Tibial nerve (tissue), 4 donors: ENCODE measurements around the gene FRMPD2. TPM values are rescaled to one million over a fixed set of nuclear protein-coding genes. Genes with fewer than 3 reads are reported as not detected.
"Not testable (repeated sequence)": the region's sequence is repeated elsewhere in the genome, so short reads cannot be mapped to it uniquely, and the experiment has no call there.

Source experiments
- DNase-seq, 2 donors: peaks; one replicate each; pipeline ENCODE4 v3.0.0-alpha.2; 2019; ENCODE audit warnings: low spot score in 2 of 2
- H3K27ac ChIP-seq, 4 donors: fragments of 200-600 bp; sonication (generic) in 3 of 4; one replicate each; pipeline ENCODE4 v1.5.1; 2017 to 2019; ENCODE audit warnings: mild to moderate bottlenecking in 1 of 4
- H3K27me3 ChIP-seq, 2 donors: fragments of 200-600 bp; sonication (generic) in 1 of 2; one replicate each; pipeline versions ENCODE4 v1.5.1 to v1.6.0; 2017 to 2019
- H3K36me3 ChIP-seq, 3 donors: fragments of 200-600 bp; sonication (generic); one replicate each; pipeline ENCODE4 v1.5.1; 2018 to 2019
- H3K4me1 ChIP-seq, 4 donors: fragments of 200-600 bp; sonication (generic) in 3 of 4; one replicate each; pipeline ENCODE4 v1.5.1; 2017 to 2019
- H3K4me3 ChIP-seq, 4 donors: fragments of 200-600 bp; sonication (generic) in 3 of 4; one replicate each; pipeline ENCODE4 v1.5.1; 2017 to 2019; ENCODE audit warnings: mild to moderate bottlenecking in 1 of 4, moderate library complexity in 1 of 4
- H3K9me3 ChIP-seq, 4 donors: fragments of 200-600 bp; sonication (generic) in 3 of 4; one replicate each; pipeline ENCODE4 v1.5.1; 2017 to 2019
- EP300 ChIP-seq, 2 donors: sonication (generic); formaldehyde crosslinking; IDR thresholded peaks; one replicate each; pipeline ENCODE4 v1.6.1; 2017; ENCODE audit warnings: antibody characterized with exemption in 2 of 2, mild to moderate bottlenecking in 1 of 2
- POLR2A ChIP-seq, 2 donors: fragments of 450-650 bp; IDR thresholded peaks; one replicate each; pipeline ENCODE4 v1.6.1; 2017; ENCODE audit warnings: antibody characterized with exemption in 2 of 2, mild to moderate bottlenecking in 2 of 2, moderate library complexity in 2 of 2
- WGBS, 2 donors: methylation state at CpG; one replicate each; pipeline ENCODE4 v1.1.5; 2018; 5-methylcytosine and 5-hydroxymethylcytosine counted together
- total RNA-seq, 4 donors: library from RNA; depleted of rRNA; stranded (reverse); fragments of >200 nt; gene quantifications; one replicate each; pipeline ENCODE4 v1.1.0, GENCODE V29; 2016
- TF ChIP-seq, protein P1 (sequence below), 5 experiments: fragments of 200-600 bp in 3 of 5; fragments of 450-650 bp in 2 of 5; sonication (generic) in 3 of 5; IDR thresholded peaks; one replicate each; pipeline ENCODE4 v1.5.1; 2016 to 2019; ENCODE audit warnings: antibody characterized with exemption in 5 of 5, mild to moderate bottlenecking in 3 of 5, moderate library complexity in 2 of 5

Gene FRMPD2
- total RNA-seq, 4 donors from 2014 or later: 0.21 TPM; not detected in 3

DNA sequence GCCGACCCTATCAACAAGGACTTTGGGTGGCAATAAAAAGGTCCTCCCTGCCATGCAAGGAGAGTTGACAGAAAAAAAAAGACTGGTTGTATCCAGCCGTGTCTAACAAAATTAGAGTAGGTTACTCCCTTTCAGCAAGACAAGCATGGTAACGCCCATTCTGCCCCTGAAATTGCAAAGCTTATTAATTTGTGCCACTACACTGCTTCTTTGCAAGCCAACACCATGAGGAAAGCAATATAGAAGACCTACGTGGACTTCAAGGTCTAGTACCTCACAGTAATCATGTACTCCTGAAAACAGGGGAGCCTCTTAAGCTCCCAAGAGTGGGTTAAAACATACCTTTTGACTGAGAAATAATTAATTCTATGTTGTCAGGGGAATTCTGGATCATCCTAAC, 90.3 kb downstream of the FRMPD2 start:
- Histone ChIP-seq H3K4me3 (no peak overlapping the region), H3K4me1 (no peaks in the 10 kb centered on the region), H3K36me3 (no peaks in the 10 kb centered on the region), H3K27me3 (no peaks in the 10 kb centered on the region), H3K27ac (no peak overlapping the region), H3K9me3 (no peaks in the 10 kb centered on the region)
- TF ChIP-seq EP300 (IDR thresholded peaks at IDR 0.05) (no peak), POLR2A (IDR thresholded peaks at IDR 0.05) (no peak)
- TF ChIP-seq, protein P1, sequence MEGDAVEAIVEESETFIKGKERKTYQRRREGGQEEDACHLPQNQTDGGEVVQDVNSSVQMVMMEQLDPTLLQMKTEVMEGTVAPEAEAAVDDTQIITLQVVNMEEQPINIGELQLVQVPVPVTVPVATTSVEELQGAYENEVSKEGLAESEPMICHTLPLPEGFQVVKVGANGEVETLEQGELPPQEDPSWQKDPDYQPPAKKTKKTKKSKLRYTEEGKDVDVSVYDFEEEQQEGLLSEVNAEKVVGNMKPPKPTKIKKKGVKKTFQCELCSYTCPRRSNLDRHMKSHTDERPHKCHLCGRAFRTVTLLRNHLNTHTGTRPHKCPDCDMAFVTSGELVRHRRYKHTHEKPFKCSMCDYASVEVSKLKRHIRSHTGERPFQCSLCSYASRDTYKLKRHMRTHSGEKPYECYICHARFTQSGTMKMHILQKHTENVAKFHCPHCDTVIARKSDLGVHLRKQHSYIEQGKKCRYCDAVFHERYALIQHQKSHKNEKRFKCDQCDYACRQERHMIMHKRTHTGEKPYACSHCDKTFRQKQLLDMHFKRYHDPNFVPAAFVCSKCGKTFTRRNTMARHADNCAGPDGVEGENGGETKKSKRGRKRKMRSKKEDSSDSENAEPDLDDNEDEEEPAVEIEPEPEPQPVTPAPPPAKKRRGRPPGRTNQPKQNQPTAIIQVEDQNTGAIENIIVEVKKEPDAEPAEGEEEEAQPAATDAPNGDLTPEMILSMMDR (IDR thresholded peaks at IDR 0.05): no peak
- 46 to 62% methylated on average over 4 of the region's 4 CpGs for WGBS, 2 donors
- no peak for DNase-seq

DNA sequence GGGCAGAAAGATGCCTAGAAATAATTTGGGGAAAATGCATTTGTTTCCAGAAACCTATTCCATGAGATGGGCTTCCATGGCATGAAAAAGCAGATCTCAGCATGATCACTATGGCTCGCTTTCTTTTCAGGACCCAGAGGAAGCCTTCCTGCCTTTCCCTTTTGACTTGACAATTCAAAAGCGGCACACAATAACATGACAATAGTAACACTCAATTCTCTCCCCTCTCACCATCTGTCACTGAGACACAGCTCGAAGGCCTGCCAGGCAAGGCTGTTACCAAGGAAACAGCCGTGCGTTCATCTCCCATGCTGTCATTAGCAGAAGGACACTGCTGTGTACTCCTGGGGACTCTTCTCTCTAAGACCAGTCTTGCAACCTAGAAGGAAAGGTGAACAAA, 101.8 kb downstream of the FRMPD2 start:
- H3K36me3 ChIP-seq, H3K9me3 ChIP-seq, H3K27ac ChIP-seq, H3K27me3 ChIP-seq, DNase-seq, H3K4me3 ChIP-seq, H3K4me1 ChIP-seq: not testable (repeated sequence)
- WGBS, 2 donors: 30 to 55% methylated on average over 2 to 5 of the region's 5 CpGs

DNA sequence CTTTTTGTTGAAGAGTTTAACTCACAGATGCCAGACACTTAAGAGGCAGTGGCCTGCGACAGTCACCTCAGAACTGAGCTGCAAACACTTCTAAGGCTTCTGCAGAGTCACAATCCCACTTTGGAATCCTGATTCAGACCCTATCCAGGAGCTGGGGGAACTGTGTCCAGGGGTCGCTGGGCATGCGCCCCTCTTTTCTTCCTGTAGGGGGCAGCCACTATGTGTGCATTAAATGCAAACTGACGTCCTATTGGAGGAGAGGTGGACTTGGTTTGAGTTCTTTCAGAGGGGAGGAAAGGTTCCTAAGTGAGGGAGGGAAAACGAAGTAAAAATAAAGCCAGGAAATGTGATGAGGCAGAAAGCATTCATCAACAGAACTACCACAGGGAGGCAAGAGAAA, 113.8 kb downstream of the FRMPD2 start:
- H3K4me3 ChIP-seq, H3K9me3 ChIP-seq, H3K27me3 ChIP-seq, H3K27ac ChIP-seq, H3K4me1 ChIP-seq, H3K36me3 ChIP-seq, DNase-seq: not testable (repeated sequence)
- WGBS, 2 donors: 7% methylated on average over 3 of the region's 5 CpGs; no CpG with 5 or more reads in 1 of the 2 donors

DNA sequence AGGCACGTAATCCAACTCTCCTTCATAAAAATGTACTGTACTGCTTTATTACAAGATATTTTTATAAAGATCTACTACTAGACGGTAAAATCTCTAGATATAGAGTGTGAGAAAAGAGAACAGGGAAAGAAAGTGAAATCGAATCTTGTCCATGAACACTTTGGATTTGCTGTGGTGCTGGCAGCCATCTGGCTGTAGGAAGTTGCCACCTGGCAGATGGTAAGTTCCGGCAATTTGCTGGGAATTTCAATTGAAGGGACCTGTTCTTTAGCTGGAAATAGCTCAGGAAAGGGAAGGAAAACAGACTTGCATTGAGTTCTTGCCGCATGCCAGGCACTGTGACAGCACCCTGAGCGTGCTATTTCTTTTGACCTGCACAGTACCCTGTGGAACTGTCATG, 114.3 kb downstream of the FRMPD2 start:
- WGBS, 2 donors: 74 to 85% methylated on average over 4 to 6 of the region's 6 CpGs
- H3K27ac ChIP-seq, H3K4me3 ChIP-seq, H3K27me3 ChIP-seq, H3K36me3 ChIP-seq, DNase-seq, H3K4me1 ChIP-seq, H3K9me3 ChIP-seq: not testable (repeated sequence)

DNA sequence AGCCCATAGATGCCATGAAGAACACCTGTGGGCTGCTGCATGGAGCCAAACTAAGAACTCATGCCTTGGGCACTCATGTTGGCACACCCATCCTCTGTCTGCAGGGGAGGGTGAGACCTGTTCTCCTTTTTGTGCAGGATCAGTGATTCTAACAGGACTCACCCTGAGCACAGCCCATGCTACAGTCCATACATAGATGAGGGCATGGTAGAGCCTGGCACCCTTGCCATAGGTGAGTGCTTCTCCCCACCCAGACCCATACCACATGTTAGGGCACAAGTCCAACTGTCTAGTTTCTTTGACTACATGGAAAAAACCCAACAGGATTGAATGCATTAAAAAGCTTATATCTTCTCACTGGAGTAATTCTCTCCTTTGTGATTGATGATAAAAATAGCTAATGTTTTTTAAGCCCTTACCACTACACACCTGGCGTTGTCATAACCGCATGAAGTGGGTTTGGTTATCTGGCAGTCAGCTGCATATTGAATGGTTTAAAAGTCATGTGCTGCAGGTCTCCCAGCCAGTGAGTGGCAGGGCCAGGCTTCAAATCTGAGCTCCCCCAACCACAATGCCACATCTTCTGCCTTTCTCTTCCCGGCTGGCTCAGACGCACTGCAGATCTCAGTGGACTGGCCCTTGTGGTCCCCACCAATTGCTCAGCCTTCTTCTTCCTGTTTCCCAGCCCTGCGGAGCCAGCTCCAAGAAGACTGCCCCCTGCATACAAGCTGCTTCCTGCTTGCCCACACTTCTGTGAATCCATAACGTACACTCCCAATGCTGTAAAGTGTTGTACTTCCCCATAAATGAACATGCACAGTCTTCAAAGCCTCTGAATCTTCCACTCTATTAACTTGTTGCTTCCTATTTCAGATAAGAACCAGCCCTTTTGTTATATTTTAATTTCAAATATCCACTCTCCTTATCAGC, 120.0 kb downstream of the FRMPD2 start:
- not testable (repeated sequence) for H3K27ac ChIP-seq, H3K36me3 ChIP-seq, H3K27me3 ChIP-seq, H3K4me3 ChIP-seq, DNase-seq, H3K4me1 ChIP-seq, H3K9me3 ChIP-seq
- WGBS, 2 donors: 50 to 67% methylated on average over 4 to 6 of the region's 6 CpGs

DNA sequence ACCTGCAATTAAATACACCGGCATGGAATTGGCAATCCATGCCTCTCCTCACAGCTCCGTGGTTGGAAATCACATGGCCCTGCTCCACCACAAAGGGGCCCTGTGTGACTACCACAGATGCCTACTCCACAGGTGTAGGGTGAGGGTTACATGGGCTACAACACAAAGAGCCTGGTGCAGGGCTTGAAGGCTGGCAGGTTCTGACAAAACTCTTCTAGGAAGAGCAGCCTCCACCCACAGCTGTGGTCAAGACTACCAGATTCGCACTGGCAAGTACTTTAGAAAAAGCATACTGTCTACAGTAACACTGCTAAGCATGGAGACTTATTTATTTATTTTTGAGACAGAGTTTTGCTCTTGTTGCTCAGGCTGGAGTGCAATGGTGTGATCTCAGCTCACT, 126.9 kb downstream of the FRMPD2 start:
- H3K27ac ChIP-seq, H3K4me3 ChIP-seq, H3K27me3 ChIP-seq, H3K9me3 ChIP-seq, H3K36me3 ChIP-seq, DNase-seq, H3K4me1 ChIP-seq: not testable (repeated sequence)
- 100% methylated on average over 1 of the region's 3 CpGs; no CpG with 5 or more reads in 1 of the 2 donors for WGBS, 2 donors

DNA sequence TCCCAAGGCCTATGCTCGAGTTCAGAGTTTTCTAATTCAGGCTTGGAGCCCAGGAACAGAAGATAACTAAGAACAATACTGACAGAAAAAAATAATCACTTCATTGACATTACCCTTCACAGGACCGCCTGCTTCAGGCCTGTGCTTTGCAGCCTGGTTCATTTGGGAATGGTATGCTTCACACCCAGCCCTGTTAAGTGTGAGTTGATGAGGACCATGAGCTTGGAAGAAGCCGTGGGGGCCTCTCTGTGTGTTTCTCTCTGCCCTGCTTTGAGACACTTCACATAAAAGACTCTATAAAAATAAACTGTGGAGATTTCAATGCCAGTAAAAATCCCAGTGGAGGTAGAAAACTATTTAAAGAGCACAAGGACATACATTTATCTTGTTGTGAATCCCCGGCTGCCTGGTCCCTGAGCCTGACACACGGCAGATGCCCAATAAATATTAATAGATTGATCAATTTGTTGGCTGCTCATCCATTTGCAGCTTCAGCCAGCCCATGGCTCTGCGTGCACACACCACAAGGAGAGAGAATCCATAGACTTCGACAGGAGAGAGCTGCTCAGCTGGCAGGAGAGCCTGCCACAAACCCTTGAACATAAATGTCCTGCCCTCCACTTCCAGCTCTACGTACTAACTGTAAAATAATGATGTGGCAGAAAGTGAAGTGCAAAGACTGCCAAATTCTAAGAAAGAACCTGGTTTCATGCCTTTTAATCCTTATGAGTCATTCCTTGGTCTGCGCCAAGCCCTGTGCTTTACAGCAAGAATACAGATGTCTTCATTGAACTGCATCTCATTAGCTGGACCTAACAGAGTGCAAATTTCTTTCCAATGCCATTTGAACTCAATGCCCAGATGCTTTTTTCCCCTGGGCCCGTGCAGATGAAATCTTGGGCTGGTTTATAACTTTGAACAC, 130.5 kb downstream of the FRMPD2 start:
- H3K27ac ChIP-seq, H3K36me3 ChIP-seq, H3K4me3 ChIP-seq, H3K4me1 ChIP-seq, DNase-seq, H3K27me3 ChIP-seq, H3K9me3 ChIP-seq: not testable (repeated sequence)
- no CpG with 5 or more reads among the region's 10 CpGs for WGBS, 2 donors

DNA sequence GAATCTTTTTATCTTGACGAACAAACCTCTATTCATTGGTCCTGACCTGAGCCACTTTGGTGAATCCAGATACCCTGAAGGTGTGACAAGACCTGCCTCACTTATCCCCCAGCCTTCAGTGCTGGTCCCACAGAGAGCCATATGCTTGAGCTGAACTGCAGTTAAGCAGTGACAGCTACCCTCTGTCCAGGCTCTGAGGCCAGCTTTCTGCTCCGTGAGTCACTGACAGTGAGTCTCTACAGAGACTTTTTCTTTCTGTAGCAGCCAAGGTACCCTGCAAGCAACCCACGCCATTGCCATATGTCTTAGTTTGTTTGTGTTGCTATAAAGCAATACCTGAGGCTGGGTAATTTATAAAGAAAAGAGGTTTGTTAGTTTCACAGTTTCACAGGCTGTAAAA, 133.5 kb downstream of the FRMPD2 start:
- DNase-seq, H3K36me3 ChIP-seq, H3K4me1 ChIP-seq, H3K27me3 ChIP-seq, H3K4me3 ChIP-seq, H3K27ac ChIP-seq, H3K9me3 ChIP-seq: not testable (repeated sequence)
- WGBS, 2 donors: 80% methylated on average over 1 of the region's 3 CpGs; no CpG with 5 or more reads in 1 of the 2 donors

DNA sequence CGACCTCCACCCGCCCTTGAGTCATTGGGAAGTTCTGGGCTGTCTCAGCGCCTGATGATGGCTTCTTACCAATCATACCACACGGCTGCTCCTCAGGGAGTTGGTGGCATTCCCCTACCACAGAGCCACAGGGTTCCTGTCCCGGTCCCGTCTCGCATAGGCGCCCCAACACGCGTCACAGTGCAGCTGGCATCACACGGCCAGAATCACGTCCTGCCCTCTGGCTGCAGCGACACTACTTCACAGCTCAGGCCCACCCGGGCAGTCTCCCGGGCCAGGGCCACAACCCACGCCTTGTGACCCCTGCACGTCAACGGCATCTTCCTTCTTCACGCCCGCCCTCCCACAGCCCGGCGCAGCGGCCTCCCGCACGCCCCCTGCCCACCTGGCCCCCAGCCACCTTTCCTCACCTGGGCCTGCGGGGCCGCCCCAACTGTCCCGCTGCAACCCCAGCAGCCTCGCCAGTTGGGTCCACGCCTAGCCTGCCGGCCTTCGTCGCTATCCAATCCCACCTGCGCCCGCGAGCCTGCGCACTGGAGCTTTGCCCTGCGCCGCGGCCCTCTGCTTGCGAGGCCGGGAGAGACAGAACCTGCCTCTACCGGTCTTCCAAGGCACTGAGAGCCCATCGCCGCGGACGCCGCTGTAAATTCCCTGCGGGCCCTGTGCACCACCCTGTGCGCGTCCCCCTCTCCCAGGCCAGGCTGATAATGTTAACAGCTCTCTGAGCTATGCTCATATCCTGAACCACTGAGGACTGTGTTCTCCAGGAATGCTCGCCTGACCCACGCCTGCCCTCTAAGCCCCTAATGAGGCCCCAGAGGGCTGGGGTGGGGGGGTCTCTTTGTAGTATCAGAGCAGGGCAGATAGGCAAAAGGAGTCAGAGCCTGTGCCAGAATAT, 134.3 kb downstream of the FRMPD2 start:
- H3K9me3 ChIP-seq, H3K27ac ChIP-seq, H3K36me3 ChIP-seq, DNase-seq, H3K4me3 ChIP-seq, H3K27me3 ChIP-seq, H3K4me1 ChIP-seq: not testable (repeated sequence)
- WGBS, 2 donors: no CpG with 5 or more reads among the region's 53 CpGs

DNA sequence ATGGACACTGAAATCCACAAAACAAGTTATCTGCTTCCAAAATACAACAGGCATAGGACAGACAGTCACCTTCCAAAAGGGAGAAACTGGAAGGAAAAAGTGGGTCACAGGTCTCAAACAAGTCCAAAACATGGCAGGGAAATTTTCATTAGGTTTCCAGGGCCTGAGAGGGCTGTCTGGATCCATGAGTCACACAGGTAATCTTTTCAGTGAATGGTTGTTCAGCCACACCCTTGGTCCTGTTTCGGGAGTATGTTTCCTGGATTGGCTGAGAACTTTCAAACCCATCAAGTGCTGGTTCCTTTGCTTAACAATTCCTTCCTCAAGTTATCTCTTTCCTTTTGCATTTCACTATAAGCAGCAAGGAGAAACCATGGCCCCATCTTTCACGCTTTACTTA, 145.5 kb downstream of the FRMPD2 start:
- WGBS, 2 donors: 63 to 86% methylated on average over 1 of the region's 2 CpGs
- not testable (repeated sequence) for H3K36me3 ChIP-seq, H3K27ac ChIP-seq, H3K4me1 ChIP-seq, H3K4me3 ChIP-seq, H3K9me3 ChIP-seq, DNase-seq, H3K27me3 ChIP-seq

DNA sequence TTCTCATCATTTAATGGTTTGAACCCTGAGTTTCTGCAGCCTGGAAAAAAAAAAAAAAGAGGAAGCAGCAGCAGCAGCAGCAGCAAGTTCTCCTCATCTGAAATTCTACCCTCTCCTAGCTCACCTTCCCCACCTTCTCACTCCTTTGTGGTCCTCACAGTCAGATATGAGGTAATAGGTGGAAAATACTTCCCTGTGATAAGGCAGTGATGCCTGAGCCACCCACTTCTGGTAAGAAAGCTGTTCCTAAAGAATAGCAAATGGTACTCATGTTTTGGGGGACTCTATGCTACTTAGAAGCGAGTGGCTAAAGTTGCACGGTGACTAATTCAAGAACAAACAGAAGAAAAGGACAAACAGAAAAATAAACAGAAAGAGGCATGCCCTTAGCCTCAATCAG, 148.2 kb downstream of the FRMPD2 start:
- H3K36me3 ChIP-seq, H3K27me3 ChIP-seq, H3K27ac ChIP-seq, H3K4me1 ChIP-seq, DNase-seq, H3K4me3 ChIP-seq, H3K9me3 ChIP-seq: not testable (repeated sequence)
- no CpG with 5 or more reads among the region's 2 CpGs for WGBS, 2 donors
